GM12878 (cell line): ENCODE data around the gene TEKT5.

Experiments used
- ATF3 ChIP-seq: IDR thresholded peaks from 2 replicates; pipeline ENCODE4 v1.6.1; 2011; ENCODE audit warnings: low read depth, mild to moderate bottlenecking, low read length, moderate library complexity, borderline replicate concordance; ENCODE audit errors: extremely low read depth
- ZBTB33 ChIP-seq: fragments of 450-650 bp; IDR thresholded peaks from 2 replicates; pipeline ENCODE4 v1.6.1; 2017; ENCODE audit warnings: mild to moderate bottlenecking
- TF ChIP-seq, protein P1 (sequence below), 3 experiments: IDR thresholded peaks in 2 of 3; conservative IDR thresholded peaks in 1 of 3; 2 replicates each; pipeline ENCODE4 v1.5.1; 2011; ENCODE audit warnings: low read depth in 3 of 3, low read length in 3 of 3, mild to moderate bottlenecking in 3 of 3, control low read depth in 2 of 3, moderate library complexity in 2 of 3, inconsistent platforms in 1 of 3, mixed read lengths in 1 of 3; ENCODE audit not compliant: control insufficient read depth in 2 of 3, insufficient read depth in 1 of 3; ENCODE audit errors: extremely low read depth in 1 of 3
- TF ChIP-seq, protein P2 (sequence below): IDR thresholded peaks from 2 replicates; pipeline ENCODE4 v1.6.1; 2012; ENCODE audit warnings: mild to moderate bottlenecking, low read depth, low read length

DNA sequence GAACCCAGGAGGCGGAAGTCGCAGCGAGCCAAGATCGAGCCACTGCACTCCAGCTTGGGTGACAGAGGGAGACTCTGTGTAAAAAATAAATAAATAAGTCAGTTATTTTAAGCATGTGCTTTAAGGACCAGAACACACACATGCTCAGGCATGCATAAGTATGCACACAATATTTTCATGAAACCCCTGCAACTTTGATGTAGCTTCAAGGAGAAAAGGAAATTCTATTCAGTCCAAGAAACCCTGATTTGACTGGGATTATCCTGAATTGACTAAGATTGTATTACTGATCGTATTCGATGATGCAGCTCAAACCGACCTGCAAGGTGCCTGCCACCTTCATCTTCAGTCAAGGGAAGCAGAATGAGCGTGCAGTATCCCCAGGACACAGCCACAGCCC, 841 bp downstream of the TEKT5 start:
- TF ChIP-seq, protein P1, sequence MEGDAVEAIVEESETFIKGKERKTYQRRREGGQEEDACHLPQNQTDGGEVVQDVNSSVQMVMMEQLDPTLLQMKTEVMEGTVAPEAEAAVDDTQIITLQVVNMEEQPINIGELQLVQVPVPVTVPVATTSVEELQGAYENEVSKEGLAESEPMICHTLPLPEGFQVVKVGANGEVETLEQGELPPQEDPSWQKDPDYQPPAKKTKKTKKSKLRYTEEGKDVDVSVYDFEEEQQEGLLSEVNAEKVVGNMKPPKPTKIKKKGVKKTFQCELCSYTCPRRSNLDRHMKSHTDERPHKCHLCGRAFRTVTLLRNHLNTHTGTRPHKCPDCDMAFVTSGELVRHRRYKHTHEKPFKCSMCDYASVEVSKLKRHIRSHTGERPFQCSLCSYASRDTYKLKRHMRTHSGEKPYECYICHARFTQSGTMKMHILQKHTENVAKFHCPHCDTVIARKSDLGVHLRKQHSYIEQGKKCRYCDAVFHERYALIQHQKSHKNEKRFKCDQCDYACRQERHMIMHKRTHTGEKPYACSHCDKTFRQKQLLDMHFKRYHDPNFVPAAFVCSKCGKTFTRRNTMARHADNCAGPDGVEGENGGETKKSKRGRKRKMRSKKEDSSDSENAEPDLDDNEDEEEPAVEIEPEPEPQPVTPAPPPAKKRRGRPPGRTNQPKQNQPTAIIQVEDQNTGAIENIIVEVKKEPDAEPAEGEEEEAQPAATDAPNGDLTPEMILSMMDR (IDR thresholded peaks at IDR 0.05 in 2 of 3, conservative IDR thresholded peaks at IDR 0.05 in 1 of 3; ENCODE audit: control insufficient read depth in 2 of 3, extremely low read depth in 1 of 3, insufficient read depth in 1 of 3, low read depth in 3 of 3, low read length in 3 of 3) = no peak
- no peak for TF ChIP-seq ATF3
- TF ChIP-seq, protein P2, sequence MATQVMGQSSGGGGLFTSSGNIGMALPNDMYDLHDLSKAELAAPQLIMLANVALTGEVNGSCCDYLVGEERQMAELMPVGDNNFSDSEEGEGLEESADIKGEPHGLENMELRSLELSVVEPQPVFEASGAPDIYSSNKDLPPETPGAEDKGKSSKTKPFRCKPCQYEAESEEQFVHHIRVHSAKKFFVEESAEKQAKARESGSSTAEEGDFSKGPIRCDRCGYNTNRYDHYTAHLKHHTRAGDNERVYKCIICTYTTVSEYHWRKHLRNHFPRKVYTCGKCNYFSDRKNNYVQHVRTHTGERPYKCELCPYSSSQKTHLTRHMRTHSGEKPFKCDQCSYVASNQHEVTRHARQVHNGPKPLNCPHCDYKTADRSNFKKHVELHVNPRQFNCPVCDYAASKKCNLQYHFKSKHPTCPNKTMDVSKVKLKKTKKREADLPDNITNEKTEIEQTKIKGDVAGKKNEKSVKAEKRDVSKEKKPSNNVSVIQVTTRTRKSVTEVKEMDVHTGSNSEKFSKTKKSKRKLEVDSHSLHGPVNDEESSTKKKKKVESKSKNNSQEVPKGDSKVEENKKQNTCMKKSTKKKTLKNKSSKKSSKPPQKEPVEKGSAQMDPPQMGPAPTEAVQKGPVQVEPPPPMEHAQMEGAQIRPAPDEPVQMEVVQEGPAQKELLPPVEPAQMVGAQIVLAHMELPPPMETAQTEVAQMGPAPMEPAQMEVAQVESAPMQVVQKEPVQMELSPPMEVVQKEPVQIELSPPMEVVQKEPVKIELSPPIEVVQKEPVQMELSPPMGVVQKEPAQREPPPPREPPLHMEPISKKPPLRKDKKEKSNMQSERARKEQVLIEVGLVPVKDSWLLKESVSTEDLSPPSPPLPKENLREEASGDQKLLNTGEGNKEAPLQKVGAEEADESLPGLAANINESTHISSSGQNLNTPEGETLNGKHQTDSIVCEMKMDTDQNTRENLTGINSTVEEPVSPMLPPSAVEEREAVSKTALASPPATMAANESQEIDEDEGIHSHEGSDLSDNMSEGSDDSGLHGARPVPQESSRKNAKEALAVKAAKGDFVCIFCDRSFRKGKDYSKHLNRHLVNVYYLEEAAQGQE = no peak
- no peak for TF ChIP-seq ZBTB33
